ENCODE measurements around the gene MCRIP2. TPM values are rescaled to one million over a fixed set of nuclear protein-coding genes. Genes with fewer than 3 reads are reported as not detected.
A peak's percentile ranks its signal among the peaks of the same experiment; 100 is the strongest.

The MCRIP2 gene
- total RNA-seq, 2 donors from 2014 or later = 41.2 to 47.5 TPM

GRCh38 chr16:682493-683395 is 41.1 kb downstream of the MCRIP2 start:
- H3K27ac ChIP-seq = peak overlapping the region in 2 of 4 donors; percentile 88 to 89
- no peaks in the 10 kb centered on the region for H3K27me3 ChIP-seq
- H3K9me3 ChIP-seq = no peaks in the 10 kb centered on the region
- ATAC-seq = no peak
- intact Hi-C loops (cut with DNase I) = no loop called here
- no peak overlapping the region for H3K4me3 ChIP-seq
- 56 to 74% methylated on average over 14 to 36 of the region's 36 CpGs for WGBS, 2 donors
- H3K4me1 ChIP-seq = peaks cover 63% of the 10 kb centered on the region
- no peak for DNase-seq
- H3K36me3 ChIP-seq (replicated peaks in 1 of 2; ENCODE audit: insufficient read depth in 1 of 2, low read depth in 2 of 2) = peaks cover 11 to 12% of the 10 kb centered on the region in 2 donors
- TF ChIP-seq POLR2A (IDR thresholded peaks at IDR 0.05) = no peak
- TF ChIP-seq, protein P1, sequence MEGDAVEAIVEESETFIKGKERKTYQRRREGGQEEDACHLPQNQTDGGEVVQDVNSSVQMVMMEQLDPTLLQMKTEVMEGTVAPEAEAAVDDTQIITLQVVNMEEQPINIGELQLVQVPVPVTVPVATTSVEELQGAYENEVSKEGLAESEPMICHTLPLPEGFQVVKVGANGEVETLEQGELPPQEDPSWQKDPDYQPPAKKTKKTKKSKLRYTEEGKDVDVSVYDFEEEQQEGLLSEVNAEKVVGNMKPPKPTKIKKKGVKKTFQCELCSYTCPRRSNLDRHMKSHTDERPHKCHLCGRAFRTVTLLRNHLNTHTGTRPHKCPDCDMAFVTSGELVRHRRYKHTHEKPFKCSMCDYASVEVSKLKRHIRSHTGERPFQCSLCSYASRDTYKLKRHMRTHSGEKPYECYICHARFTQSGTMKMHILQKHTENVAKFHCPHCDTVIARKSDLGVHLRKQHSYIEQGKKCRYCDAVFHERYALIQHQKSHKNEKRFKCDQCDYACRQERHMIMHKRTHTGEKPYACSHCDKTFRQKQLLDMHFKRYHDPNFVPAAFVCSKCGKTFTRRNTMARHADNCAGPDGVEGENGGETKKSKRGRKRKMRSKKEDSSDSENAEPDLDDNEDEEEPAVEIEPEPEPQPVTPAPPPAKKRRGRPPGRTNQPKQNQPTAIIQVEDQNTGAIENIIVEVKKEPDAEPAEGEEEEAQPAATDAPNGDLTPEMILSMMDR (IDR thresholded peaks at IDR 0.05) = no peak

- no peak for ATAC-seq
- Histone ChIP-seq H3K4me3 (peak overlapping the region; percentile 26 to 34), H3K36me3 (replicated peaks in 1 of 2; ENCODE audit: insufficient read depth in 1 of 2, low read depth in 2 of 2) (peaks cover 11 to 12% of the 10 kb centered on the region in 2 donors), H3K4me1 (peaks cover 63% of the 10 kb centered on the region), H3K27ac (peak overlapping the region; percentile 33 to 89 (median 66)), H3K27me3 (no peaks in the 10 kb centered on the region), H3K9me3 (no peaks in the 10 kb centered on the region)
- intact Hi-C loops (cut with DNase I) = no loop called here
- peak in 2 of 4 donors; percentile 32 to 40 for DNase-seq
- no peak for TF ChIP-seq POLR2A (IDR thresholded peaks at IDR 0.05)
- TF ChIP-seq, protein P1 (IDR thresholded peaks at IDR 0.05) = no peak
- 7 to 11% methylated on average over 5 to 56 of the region's 57 CpGs for WGBS, 2 donors
Observed at GRCh38 chr16:683396-684070, 41.9 kb downstream of the MCRIP2 start.

DNA sequence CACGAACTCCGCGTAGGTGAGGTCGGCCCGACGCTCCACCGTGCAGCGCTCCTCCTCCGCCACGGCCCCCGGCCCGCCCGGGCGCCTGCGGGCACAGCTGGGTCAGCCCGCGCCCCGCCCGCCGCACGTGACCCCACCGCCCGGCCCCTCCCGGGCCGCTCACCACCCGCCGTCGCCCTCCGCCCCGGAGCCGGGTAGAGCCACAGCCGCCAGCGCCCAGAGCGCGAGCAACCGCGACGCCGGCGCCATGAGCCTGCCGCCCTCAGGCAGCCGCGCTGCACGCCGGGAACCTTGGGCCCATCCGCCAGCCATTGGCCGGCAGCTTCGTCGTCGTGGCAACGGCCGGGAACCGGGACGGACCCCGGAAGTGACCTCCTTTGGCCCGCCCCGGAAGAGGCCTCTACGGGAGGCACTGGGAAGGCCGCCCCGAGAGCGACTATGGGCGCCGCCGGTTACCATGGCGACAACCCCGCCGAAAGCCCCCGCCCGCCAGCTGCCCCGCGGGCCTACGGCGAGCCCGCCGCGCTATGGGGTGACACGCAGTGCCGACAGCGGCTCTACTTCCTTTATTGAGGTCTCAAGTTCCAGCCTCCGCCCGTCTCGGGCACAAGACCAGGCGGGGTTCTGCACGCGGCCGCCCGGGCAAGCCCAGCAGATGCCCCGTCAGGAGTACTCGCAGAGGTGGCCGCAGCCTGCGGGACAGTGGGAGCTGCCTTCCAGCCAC is 42.6 kb downstream of the MCRIP2 start, which contains the start of gene JMJD8:
Gene JMJD8, minus strand, starts transcription at position 264 of the 724 bp plus-strand sequence. Its CDS starts 15 bp downstream, at position 249.
- Histone ChIP-seq H3K27ac (peak within 1 kb of the TSS; percentile 45 to 89 (median 68)), H3K36me3 (replicated peaks in 1 of 2; ENCODE audit: insufficient read depth in 1 of 2, low read depth in 2 of 2) (peaks cover 11 to 12% of the 10 kb centered on the region in 2 donors), H3K27me3 (no peaks in the 10 kb centered on the region), H3K9me3 (no peaks in the 10 kb centered on the region), H3K4me1 (peaks cover 64% of the 10 kb centered on the region), H3K4me3 (peak within 1 kb of the TSS; percentile 26 to 49)
- 0 to 1% methylated on average over 14 to 84 of the region's 91 CpGs for WGBS, 2 donors
- TF ChIP-seq, protein P1 (IDR thresholded peaks at IDR 0.05) = no peak
- peak; percentile 27 to 70 (median 65) for TF ChIP-seq POLR2A (IDR thresholded peaks at IDR 0.05)
- intact Hi-C loops (cut with DNase I) = no loop called here
- ATAC-seq (peak; percentile 80), DNase-seq (peak; percentile 97 to 98 (median 97))

DNA sequence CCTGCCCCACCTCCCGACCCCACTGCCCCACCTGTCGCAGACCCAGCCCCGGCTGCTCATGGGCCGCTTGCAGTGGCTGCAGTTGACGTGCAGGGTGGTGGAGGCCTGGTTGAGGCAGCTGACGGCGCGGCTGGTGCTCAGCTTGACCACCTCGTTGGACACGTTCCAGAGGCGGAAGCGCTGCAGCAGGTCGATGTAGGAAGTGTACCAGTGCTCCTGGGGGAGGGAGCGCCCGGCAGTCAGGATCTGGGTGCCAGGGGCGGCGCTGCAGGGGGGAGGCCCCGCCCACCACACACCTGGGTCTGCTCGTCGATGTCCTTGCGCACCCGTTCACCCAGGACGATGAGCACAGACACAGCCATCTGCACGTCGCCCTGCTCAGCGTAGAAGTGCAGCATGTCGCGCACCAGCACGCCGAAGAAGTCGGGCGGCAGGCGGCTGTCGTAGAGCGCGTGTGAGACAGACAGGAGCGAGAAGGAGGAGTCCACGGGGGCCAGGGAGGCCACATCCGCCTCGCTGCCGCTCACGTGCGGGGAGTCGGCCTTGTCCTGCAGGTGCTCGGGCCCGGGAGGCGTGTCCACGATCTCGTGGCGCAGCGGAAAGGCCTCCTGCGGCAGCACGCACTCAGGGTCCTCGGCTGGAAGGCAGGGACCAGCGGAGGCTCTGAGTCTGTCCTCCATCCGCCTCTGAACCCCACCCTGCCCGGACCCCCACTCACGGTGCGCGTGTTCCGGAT is 43.5 kb downstream of the MCRIP2 start:
- Histone ChIP-seq H3K4me3 (no peak overlapping the region), H3K9me3 (no peaks in the 10 kb centered on the region), H3K27ac (peak overlapping the region in 1 of 4 donors; percentile 49), H3K4me1 (peaks cover 67% of the 10 kb centered on the region), H3K36me3 (replicated peaks in 1 of 2; ENCODE audit: insufficient read depth in 1 of 2, low read depth in 2 of 2) (peaks cover 11 to 12% of the 10 kb centered on the region in 2 donors), H3K27me3 (no peaks in the 10 kb centered on the region)
- DNase-seq = peak in 2 of 4 donors; percentile 40 to 47
- ATAC-seq = no peak
- no peak for TF ChIP-seq POLR2A (IDR thresholded peaks at IDR 0.05)
- TF ChIP-seq, protein P1 (IDR thresholded peaks at IDR 0.05) = no peak
- 84 to 90% methylated on average over 35 to 44 of the region's 61 CpGs for WGBS, 2 donors
- intact Hi-C loops (cut with DNase I) = no loop called here

Measured in body of pancreas (tissue), 4 donors.